ENCODE results near the gene CTXN3. TPM values are rescaled to one million over a fixed set of nuclear protein-coding genes. Genes with fewer than 3 reads are reported as not detected.
"Not testable (repeated sequence)": the region's sequence is repeated elsewhere in the genome, so short reads cannot be mapped to it uniquely, and the experiment has no call there.

The CTXN3 gene
- total RNA-seq, 1 donor from 2014 or later: not detected

GRCh38 chr5:127666043-127666716 lies 17.3 kb downstream of the CTXN3 start:
- DNase-seq: no peak
- peaks cover 5% of the 10 kb centered on the region for H3K27me3 Mint-ChIP-seq

GRCh38 chr5:127667926-127668325 lies 19.0 kb downstream of the CTXN3 start:
- intact Hi-C loops (cut with micrococcal nuclease): no loop called here
- H3K9me3 Mint-ChIP-seq: no peaks in the 10 kb centered on the region
- no peaks in the 10 kb centered on the region for H3K4me1 Mint-ChIP-seq
- no peak for DNase-seq
- no peak overlapping the region for H3K4me3 Mint-ChIP-seq
- H3K27ac Mint-ChIP-seq: no peak overlapping the region
- H3K27me3 Mint-ChIP-seq: peaks cover 3% of the 10 kb centered on the region
- H3K36me3 Mint-ChIP-seq (ENCODE audit: low read depth): no peaks in the 10 kb centered on the region

More at GRCh38 chr5:127666043-127666716, 17.3 kb downstream of the CTXN3 start:
- no peak overlapping the region for H3K27ac Mint-ChIP-seq
- intact Hi-C loops (cut with micrococcal nuclease): no loop called here
- no peak overlapping the region for H3K4me3 Mint-ChIP-seq
- no peaks in the 10 kb centered on the region for H3K9me3 Mint-ChIP-seq
- H3K4me1 Mint-ChIP-seq: no peaks in the 10 kb centered on the region
- H3K36me3 Mint-ChIP-seq (ENCODE audit: low read depth): no peaks in the 10 kb centered on the region

DNA sequence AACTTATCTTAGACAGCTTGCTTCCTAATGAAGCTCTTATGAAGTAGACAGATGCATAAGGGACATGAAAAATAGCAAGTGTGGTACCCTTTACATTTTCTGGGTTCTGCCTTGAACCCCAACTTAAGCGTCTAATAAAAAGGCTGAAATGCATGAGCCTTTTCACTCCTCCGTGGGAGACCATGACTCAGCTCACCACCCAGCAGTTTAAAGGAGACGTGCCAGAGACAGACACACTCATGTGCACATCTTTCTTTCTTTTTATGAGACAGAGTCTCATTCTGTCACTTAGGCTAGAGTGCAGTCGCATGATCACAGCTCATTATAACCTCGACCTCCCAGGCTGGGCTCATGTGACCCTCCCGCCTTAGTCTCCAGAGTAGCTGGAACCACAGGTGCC lies 22.3 kb downstream of the CTXN3 start:
- H3K36me3 Mint-ChIP-seq (ENCODE audit: low read depth): no peaks in the 10 kb centered on the region
- no peaks in the 10 kb centered on the region for H3K4me1 Mint-ChIP-seq
- intact Hi-C loops (cut with micrococcal nuclease): no loop called here
- peaks cover 3% of the 10 kb centered on the region for H3K27me3 Mint-ChIP-seq
- DNase-seq: no peak
- no peak overlapping the region for H3K27ac Mint-ChIP-seq
- no peaks in the 10 kb centered on the region for H3K9me3 Mint-ChIP-seq
- H3K4me3 Mint-ChIP-seq: no peak overlapping the region

DNA sequence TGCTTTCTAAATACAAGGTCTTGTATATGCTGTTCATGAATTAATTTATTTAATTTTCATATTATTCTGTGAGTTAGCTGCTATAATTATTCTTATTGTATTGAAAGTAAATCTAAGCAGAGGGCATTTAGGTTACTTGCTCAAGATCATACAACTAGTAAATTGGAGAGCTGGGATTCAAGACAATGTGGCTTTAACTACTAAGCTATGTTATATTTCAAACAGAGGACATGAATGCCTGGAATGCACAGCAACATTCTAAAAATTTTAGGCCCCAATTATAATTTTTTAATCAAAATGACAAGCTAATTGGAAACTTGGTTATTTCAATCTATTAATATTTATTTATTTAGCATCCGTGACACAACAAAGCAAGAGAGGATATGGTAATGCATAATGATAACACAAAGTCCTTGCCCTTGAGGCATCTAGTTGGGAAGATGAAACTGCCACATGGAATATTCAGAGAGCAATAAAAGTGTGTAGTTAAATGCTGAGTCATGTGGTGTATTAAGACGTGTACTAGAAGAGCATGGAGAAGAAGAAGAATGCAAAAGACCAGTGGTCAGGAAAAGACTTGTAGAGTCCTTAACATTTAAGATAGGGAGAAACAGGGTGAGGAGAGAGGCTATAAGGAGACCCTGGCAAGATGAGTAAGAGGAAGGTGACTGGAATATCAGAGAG lies 24.4 kb downstream of the CTXN3 start:
- no peaks in the 10 kb centered on the region for H3K4me1 Mint-ChIP-seq
- DNase-seq: no peak
- H3K9me3 Mint-ChIP-seq: no peaks in the 10 kb centered on the region
- no peak overlapping the region for H3K4me3 Mint-ChIP-seq
- peaks cover 3% of the 10 kb centered on the region for H3K27me3 Mint-ChIP-seq
- intact Hi-C loops (cut with micrococcal nuclease): no loop called here
- no peak overlapping the region for H3K27ac Mint-ChIP-seq
- no peaks in the 10 kb centered on the region for H3K36me3 Mint-ChIP-seq (ENCODE audit: low read depth)

DNA sequence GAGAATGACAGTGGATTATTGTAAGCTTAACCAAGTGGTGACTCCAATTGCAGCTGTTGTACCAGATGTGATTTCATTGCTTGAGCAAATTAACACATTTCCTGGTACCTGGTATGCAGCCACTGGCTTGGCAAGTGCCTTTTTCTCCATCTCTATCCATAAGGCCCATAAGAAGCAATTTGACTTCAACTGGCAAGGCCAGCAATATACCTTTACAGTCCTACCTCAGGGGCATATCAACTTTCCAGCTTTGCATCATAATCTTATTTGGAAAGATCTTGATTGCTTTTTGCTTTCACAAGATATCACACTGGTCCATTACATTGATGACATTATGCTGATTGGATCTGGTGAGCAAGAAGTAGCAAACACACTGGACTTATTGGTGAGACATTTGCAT lies 28.1 kb downstream of the CTXN3 start:
- not testable (repeated sequence) for H3K27ac Mint-ChIP-seq, H3K9me3 Mint-ChIP-seq

DNA sequence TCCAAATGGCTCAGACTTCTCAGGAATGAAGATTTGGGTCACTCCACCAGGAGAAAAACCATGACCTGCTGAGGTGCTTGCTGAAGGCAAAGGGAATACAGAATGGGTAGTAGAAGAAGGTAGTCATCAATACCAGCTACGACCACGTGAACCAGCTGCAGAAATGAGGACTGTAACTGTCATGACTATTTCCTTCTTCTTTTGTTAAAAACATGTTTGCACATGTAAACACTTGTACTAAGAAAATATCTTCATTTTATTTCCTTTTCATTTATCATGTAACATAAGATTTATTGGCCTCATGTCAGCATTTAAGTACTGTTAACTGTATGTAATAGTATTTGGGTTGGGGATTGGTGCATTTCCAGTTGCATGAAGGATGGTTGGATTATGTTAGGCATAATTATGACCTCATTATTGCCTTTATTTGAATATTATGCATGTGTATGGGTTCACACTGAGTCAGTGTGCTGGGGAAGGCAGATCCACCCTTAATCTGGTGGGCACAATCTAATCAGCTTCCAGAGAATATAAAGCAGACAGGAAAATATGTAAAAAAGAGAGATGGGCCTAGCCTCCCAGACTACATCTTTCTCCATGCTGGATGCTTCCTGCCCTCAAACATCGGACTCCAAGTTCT lies 30.9 kb downstream of the CTXN3 start:
- H3K4me3 Mint-ChIP-seq; intact Hi-C loops (cut with micrococcal nuclease); H3K36me3 Mint-ChIP-seq (ENCODE audit: low read depth): not testable (repeated sequence)

More for the DNA sequence above, 28.1 kb downstream of the CTXN3 start:
- H3K4me1 Mint-ChIP-seq; H3K4me3 Mint-ChIP-seq; H3K36me3 Mint-ChIP-seq (ENCODE audit: low read depth); intact Hi-C loops (cut with micrococcal nuclease); H3K27me3 Mint-ChIP-seq; DNase-seq: not testable (repeated sequence)

GRCh38 chr5:127680595-127680994 lies 31.7 kb downstream of the CTXN3 start:
- no peak overlapping the region for H3K4me3 Mint-ChIP-seq
- H3K9me3 Mint-ChIP-seq: no peaks in the 10 kb centered on the region
- H3K27me3 Mint-ChIP-seq: no peaks in the 10 kb centered on the region
- no peaks in the 10 kb centered on the region for H3K4me1 Mint-ChIP-seq
- no peaks in the 10 kb centered on the region for H3K36me3 Mint-ChIP-seq (ENCODE audit: low read depth)
- no peak for DNase-seq
- H3K27ac Mint-ChIP-seq: no peak overlapping the region
- intact Hi-C loops (cut with micrococcal nuclease): no loop called here

More for the DNA sequence above, 30.9 kb downstream of the CTXN3 start:
- not testable (repeated sequence) for DNase-seq, H3K4me1 Mint-ChIP-seq, H3K27ac Mint-ChIP-seq, H3K9me3 Mint-ChIP-seq, H3K27me3 Mint-ChIP-seq

DNA sequence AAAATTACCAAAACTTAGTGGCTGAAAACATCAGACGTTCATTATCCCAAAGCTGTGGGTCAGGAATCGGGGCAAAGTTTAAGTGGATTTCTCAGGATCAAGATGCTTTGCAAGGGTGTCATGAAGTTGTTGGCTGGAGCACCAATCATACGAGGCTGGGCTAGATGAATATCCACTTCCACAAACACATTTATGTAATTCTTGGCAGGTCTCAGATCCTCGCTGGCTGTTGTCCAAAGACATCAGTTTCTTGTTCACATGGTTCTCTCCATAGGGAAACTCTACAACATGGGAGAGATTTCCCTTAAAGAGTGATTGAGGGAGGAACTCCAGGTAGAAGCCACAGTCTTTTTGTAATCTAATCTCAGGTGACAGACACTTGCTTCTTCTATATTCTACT lies 34.1 kb downstream of the CTXN3 start:
- H3K27me3 Mint-ChIP-seq: peaks cover 3% of the 10 kb centered on the region
- no peak overlapping the region for H3K4me3 Mint-ChIP-seq
- no peak for DNase-seq
- no peak overlapping the region for H3K27ac Mint-ChIP-seq
- no peaks in the 10 kb centered on the region for H3K9me3 Mint-ChIP-seq
- no peaks in the 10 kb centered on the region for H3K4me1 Mint-ChIP-seq
- H3K36me3 Mint-ChIP-seq (ENCODE audit: low read depth): no peaks in the 10 kb centered on the region
- intact Hi-C loops (cut with micrococcal nuclease): no loop called here

GRCh38 chr5:127684726-127685467 lies 36.0 kb downstream of the CTXN3 start:
- Mint-ChIP-seq H3K9me3 (no peaks in the 10 kb centered on the region), H3K4me3 (no peak overlapping the region), H3K36me3 (ENCODE audit: low read depth) (no peaks in the 10 kb centered on the region), H3K4me1 (no peaks in the 10 kb centered on the region), H3K27me3 (peaks cover 3% of the 10 kb centered on the region), H3K27ac (no peak overlapping the region)
- DNase-seq: no peak
- intact Hi-C loops (cut with micrococcal nuclease): no loop called here

- DNase-seq: no peak
- no peaks in the 10 kb centered on the region for H3K36me3 Mint-ChIP-seq (ENCODE audit: low read depth)
- no peaks in the 10 kb centered on the region for H3K4me1 Mint-ChIP-seq
- peaks cover 3% of the 10 kb centered on the region for H3K27me3 Mint-ChIP-seq
- no peaks in the 10 kb centered on the region for H3K9me3 Mint-ChIP-seq
- no peak overlapping the region for H3K4me3 Mint-ChIP-seq
- intact Hi-C loops (cut with micrococcal nuclease): no loop called here
- H3K27ac Mint-ChIP-seq: no peak overlapping the region
Observed at GRCh38 chr5:127685662-127686061, 36.8 kb downstream of the CTXN3 start.

DNA sequence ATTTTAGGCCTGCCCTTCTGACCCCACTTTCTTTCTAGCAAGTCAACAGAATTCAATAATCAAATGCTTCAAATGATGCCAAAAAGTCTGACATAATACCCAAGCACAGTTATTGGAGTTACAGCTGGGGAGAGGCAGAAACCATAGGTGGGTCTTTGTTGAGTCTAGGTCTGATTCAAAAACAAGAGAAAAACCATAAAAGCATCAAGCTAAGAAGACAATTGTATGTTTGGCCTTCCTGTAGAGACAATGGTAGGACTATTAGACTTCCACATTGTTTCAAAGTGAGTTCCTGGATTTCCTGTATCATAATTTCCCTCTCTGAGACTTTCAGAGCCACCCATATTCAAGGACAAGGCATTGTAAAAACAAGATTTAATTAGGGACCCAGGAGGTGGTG lies 37.5 kb downstream of the CTXN3 start:
- no peak for DNase-seq
- no peaks in the 10 kb centered on the region for H3K36me3 Mint-ChIP-seq (ENCODE audit: low read depth)
- H3K4me1 Mint-ChIP-seq: no peaks in the 10 kb centered on the region
- intact Hi-C loops (cut with micrococcal nuclease): no loop called here
- no peaks in the 10 kb centered on the region for H3K9me3 Mint-ChIP-seq
- no peak overlapping the region for H3K27ac Mint-ChIP-seq
- H3K4me3 Mint-ChIP-seq: no peak overlapping the region
- peaks cover 3% of the 10 kb centered on the region for H3K27me3 Mint-ChIP-seq

DNA sequence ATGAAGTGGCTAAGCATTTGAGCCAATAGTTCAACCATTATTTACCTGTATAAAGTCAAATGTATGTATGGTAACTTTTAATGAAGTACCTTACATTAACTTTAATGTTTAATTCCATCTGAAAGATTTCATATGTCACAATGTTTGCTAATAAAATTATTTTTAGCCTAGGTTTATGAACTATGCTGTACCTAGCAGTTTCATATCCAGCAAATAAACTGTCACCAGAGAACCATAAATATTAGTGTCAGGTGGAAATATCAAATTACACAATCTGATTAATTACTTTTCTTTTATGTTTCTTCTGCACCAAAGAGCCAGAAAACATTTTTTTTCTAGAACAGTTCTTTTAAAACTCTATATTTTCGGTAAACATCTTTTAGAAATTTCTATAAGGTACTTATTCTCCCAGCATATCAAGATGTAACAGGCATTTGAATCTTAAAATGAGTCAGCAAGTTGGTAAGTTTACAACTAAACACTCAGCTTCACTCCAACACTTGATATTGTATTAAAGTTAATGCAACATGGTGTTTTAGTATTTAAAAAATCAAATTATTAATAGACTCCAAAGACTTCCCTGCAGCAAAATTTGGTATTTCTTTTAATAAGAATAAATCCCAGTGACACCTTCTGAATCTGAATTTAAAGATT lies 45.8 kb downstream of the CTXN3 start:
- H3K27me3 Mint-ChIP-seq: no peaks in the 10 kb centered on the region
- H3K27ac Mint-ChIP-seq: no peak overlapping the region
- no peaks in the 10 kb centered on the region for H3K4me1 Mint-ChIP-seq
- no peaks in the 10 kb centered on the region for H3K36me3 Mint-ChIP-seq (ENCODE audit: low read depth)
- DNase-seq: no peak
- intact Hi-C loops (cut with micrococcal nuclease): no loop called here
- no peak overlapping the region for H3K4me3 Mint-ChIP-seq
- no peaks in the 10 kb centered on the region for H3K9me3 Mint-ChIP-seq

- Mint-ChIP-seq H3K36me3 (ENCODE audit: low read depth) (no peaks in the 10 kb centered on the region), H3K4me1 (no peaks in the 10 kb centered on the region), H3K27me3 (no peaks in the 10 kb centered on the region), H3K9me3 (no peaks in the 10 kb centered on the region), H3K27ac (no peak overlapping the region), H3K4me3 (no peak overlapping the region)
- intact Hi-C loops (cut with micrococcal nuclease): no loop called here
- no peak for DNase-seq
Observed at GRCh38 chr5:127695346-127695745, 46.5 kb downstream of the CTXN3 start.

Measured in activated CD4-positive, alpha-beta T cell treated with anti-CD3 and anti-CD28 coated beads, Interleukin-2, amount 10 ng/mL, durations not matched to agents 24 days and 14 days (primary cell).